ENCODE measurements around the gene ATP5F1A.
A peak's percentile ranks its signal among the peaks of the same experiment; 100 is the strongest.

DNA sequence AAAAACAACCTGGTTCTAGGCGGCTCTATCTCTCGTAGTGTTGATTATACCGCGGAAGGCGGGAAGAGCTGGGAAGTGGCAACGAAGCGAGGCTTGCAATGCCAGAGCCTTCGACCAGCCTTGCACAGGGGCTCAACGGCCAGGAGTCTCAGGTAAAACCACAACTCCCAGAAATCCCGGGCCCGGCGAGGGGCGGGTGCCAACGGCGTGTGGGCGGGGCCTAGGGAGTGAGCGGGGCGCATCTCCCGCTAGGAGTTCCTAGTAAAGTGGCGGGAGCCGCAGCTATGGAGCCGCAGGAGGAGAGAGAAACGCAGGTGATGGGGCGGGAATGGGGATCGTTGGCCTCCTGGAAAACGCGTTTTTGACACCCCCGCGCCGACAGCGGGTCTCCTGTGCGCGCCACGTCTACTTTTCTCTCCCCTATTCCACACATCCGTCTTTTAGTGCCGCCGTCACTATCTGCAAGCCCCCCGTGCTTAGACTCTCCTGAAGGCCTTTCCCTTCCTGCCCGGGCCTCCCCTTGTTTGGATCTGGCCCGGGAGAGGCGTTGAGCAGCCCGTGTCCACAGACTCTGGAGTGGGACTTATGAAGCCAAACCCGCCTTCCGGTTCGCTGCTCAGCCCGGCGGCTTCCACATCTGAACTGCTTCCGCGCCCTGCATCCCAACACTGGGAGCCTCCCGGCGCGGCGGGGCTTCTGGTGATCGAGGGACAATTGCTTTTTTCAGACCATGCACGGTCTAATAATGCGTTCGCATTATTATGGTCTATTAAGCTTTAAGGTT is 6.2 kb upstream of the ATP5F1A start, which contains the start of gene HAUS1:
- no peak for TF ChIP-seq FOXM1 (IDR thresholded peaks at IDR 0.05; ENCODE audit: borderline replicate concordance, low read depth)
- TF ChIP-seq TAF1 (IDR thresholded peaks at IDR 0.05; ENCODE audit: low read depth) = peak; percentile 82
- TF ChIP-seq TCF12 (IDR thresholded peaks at IDR 0.05; ENCODE audit: low read depth) = no peak
- no peak for TF ChIP-seq CEBPB (IDR thresholded peaks at IDR 0.05)
- no peak for TF ChIP-seq EP300 (IDR thresholded peaks at IDR 0.05; ENCODE audit: borderline replicate concordance)
- TF ChIP-seq, protein P1, sequence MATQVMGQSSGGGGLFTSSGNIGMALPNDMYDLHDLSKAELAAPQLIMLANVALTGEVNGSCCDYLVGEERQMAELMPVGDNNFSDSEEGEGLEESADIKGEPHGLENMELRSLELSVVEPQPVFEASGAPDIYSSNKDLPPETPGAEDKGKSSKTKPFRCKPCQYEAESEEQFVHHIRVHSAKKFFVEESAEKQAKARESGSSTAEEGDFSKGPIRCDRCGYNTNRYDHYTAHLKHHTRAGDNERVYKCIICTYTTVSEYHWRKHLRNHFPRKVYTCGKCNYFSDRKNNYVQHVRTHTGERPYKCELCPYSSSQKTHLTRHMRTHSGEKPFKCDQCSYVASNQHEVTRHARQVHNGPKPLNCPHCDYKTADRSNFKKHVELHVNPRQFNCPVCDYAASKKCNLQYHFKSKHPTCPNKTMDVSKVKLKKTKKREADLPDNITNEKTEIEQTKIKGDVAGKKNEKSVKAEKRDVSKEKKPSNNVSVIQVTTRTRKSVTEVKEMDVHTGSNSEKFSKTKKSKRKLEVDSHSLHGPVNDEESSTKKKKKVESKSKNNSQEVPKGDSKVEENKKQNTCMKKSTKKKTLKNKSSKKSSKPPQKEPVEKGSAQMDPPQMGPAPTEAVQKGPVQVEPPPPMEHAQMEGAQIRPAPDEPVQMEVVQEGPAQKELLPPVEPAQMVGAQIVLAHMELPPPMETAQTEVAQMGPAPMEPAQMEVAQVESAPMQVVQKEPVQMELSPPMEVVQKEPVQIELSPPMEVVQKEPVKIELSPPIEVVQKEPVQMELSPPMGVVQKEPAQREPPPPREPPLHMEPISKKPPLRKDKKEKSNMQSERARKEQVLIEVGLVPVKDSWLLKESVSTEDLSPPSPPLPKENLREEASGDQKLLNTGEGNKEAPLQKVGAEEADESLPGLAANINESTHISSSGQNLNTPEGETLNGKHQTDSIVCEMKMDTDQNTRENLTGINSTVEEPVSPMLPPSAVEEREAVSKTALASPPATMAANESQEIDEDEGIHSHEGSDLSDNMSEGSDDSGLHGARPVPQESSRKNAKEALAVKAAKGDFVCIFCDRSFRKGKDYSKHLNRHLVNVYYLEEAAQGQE (IDR thresholded peaks at IDR 0.05; ENCODE audit: low read depth) = peak; percentile 5; the same call in 1 of the 2 replicates
